GM18502 (cell line): ENCODE data around the gene EFHD1.
"Not testable (repeated sequence)": the region's sequence is repeated elsewhere in the genome, so short reads cannot be mapped to it uniquely, and the experiment has no call there.

Source experiments
- ATAC-seq: cut with Tn5 transposase; IDR thresholded peaks from one replicate; pipeline ENCODE4 v1.9.1; 2021; ENCODE audit warnings: mild to moderate bottlenecking; ENCODE audit not compliant: unreplicated experiment, poor library complexity

The EFHD1 gene

GRCh38 chr2:232645061-232645460 is 11.7 kb downstream of the EFHD1 start:
- no peak for ATAC-seq

- ATAC-seq: no peak
These were observed 13.3 kb downstream of the EFHD1 start for GRCh38 chr2:232646726-232647125.

DNA sequence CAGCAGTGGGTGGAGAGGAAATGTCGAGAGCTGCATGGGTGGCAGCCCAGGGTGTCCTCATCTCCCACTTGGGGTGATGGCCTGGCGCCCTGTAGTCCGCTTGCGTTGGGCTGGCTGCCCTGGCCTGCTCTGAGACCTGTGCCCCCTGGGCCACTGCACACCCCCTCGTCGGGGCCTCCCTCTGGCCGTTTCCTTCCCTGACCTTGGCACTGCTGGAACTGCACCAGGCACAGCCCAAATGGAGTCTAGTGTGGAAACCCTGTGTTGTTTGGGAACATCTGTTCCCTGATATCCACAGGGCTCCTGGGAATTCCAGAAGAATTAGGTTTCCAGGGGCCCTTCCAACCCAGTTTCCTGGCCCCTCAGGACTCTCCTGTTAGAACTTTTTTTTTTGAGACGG is 13.9 kb downstream of the EFHD1 start:
- no peak for ATAC-seq

- no peak for ATAC-seq
These were observed 15.6 kb downstream of the EFHD1 start for GRCh38 chr2:232649033-232649432.

GRCh38 chr2:232652505-232652851 is 19.1 kb downstream of the EFHD1 start:
- ATAC-seq: no peak

GRCh38 chr2:232653441-232653840 is 20.0 kb downstream of the EFHD1 start:
- no peak for ATAC-seq

DNA sequence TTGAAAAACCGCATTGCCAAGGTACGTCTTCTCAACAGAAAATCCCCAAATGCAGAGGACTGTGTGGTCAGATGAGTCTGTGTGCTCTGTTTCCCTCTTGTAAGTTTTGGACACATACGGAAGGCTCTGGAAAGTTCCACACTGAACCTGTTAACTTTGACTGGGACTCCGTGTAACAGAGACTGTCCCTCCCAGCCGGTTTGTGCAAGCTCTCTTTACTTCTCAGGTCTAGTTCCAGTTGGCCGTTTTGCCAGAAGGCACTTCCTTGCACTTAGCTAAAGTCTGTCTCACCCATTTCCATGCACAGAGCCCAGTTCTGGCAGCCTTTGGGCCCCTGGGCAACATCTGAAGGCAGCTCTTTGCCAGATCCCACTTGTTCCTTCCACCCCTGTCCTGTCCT is 22.0 kb downstream of the EFHD1 start:
- no peak for ATAC-seq

GRCh38 chr2:232658217-232658785 is 24.9 kb downstream of the EFHD1 start:
- ATAC-seq: no peak

GRCh38 chr2:232659359-232659758 is 26.0 kb downstream of the EFHD1 start:
- no peak for ATAC-seq

- ATAC-seq: no peak
These were observed 29.3 kb downstream of the EFHD1 start for GRCh38 chr2:232662486-232663260.

GRCh38 chr2:232666051-232666805 is 32.8 kb downstream of the EFHD1 start:
- ATAC-seq: no peak

- ATAC-seq: no peak
These were observed 34.7 kb downstream of the EFHD1 start for GRCh38 chr2:232667989-232668583.

DNA sequence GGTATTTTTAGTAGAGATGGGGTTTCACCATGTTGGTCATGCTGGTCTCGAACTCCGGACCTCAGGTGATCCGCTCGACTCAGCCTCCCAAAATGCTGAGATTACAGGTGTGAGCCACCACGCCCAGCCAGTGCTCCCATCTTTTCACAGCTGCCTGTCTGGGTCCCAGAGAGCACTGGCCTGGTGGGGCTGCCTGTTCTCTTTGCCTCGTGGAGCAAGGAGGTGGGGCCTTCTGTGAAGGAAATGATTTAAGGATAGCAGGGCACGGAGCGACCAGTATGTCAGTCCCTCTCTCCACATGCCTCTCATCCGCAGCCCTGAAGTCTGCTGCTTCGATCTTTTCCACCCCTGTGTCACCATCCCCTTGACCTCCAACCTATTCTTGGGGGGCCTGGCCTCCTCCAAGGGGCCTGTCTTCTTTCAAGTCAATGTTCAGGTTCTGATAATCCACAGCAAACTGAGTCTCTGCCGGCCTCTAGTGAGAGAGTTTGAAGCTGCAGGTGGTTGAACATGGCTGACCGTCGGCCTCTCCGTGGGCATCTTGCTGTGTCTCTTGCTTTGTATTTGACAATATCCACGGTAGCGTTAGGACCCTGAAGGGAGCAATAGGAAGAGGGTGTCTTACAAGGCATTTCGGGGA is 35.5 kb downstream of the EFHD1 start:
- no peak for ATAC-seq

GRCh38 chr2:232672588-232672987 is 39.2 kb downstream of the EFHD1 start:
- no peak for ATAC-seq

DNA sequence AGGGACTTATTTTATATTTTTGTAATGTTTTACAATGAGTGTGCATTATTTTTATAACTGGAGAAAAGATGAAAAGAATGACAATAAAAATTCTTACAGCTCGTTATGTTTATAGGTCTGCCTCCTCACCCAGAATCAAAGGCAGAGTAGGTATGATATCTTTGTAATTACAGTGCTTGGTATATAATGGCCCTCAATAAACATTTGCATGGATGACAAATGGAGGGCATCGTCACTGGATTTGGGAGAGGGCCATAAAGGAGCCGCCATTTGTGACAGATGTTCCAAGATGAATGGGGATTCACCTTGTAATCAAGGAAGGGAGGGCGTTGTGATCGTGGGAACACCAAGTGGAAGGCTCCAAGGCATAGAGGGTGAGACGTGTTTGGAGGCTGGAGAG is 41.1 kb downstream of the EFHD1 start:
- no peak for ATAC-seq

DNA sequence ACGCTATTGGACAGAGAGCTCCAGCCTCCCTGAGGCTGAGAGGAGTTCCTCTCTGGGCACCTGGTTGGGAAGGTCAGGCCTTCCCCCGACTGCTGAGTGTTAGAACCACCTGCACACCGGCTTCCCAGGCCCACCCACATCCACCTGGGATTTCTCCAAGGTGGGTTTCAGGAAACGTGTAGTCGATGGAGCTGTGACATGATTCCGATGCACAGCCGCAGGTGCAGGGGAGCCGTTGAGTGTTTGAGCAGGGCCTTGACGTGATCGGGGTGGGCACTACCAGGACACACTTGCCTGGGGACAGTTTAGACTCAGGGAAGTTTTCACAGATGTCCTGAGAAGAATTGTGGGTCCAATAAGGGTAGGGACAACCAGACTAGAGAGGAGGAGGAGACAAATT is 42.0 kb downstream of the EFHD1 start:
- no peak for ATAC-seq

- ATAC-seq: no peak
These were observed 46.6 kb downstream of the EFHD1 start for GRCh38 chr2:232680006-232680405.

DNA sequence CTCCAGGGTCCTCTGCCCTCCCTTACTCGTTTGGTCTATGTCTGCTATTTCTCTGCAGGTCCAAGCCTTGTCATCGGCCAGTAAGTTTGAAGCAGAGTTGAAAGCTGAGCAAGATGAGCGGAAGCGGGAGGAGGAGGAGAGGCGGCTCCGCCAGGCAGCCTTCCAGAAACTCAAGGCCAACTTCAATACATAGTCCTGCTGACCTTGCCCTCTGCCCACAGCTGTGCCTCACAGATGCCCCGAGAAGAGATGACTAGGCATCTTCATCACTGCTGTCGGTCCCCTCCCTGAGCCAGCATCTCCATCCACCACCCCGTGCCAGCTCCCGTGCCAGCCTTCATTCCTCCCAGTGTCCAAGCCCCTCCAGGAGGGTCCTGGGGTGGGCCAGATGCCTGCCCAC is 48.1 kb downstream of the EFHD1 start:
- no peak for ATAC-seq

DNA sequence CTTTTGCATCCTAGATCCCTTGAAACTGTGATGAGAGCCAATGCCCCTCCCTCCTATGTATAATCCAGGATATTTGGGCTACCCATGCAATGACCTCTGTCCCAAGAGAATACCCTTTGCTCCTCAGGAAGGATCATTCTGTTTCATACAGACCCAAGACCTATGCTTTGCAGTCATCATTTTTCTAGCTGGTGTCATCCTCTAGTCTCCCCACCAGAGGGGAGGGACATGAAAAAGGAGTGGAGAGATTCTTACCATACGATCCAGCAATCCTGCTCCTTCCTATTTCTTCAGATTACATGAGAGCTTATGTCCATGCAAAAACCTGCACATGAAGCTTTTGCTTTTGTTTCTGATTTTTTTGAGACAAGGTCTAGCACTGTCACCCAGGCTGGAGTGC is 50.0 kb downstream of the EFHD1 start:
- no peak for ATAC-seq

GRCh38 chr2:232685391-232685790 is 52.0 kb downstream of the EFHD1 start:
- not testable (repeated sequence) for ATAC-seq
